Astrocyte (in vitro differentiated cells and primary cell): ENCODE data around the gene TFF3. TPM values are rescaled to one million over a fixed set of nuclear protein-coding genes. Genes with fewer than 3 reads are reported as not detected.

Experiments
- DNase-seq: peaks from one replicate; pipeline ENCODE4 v3.0.0-alpha.2; 2010; ENCODE audit warnings: low read depth
- FAIRE-seq: peaks from 2 replicates; lab custom pipeline; 2011; peaks lifted over from hg19 to GRCh38; lab: Jason Lieb, UNC
- H2AFZ ChIP-seq: 2 replicates; pipeline ENCODE4 v1.6.0; 2012; ENCODE audit warnings: low read depth, low read length, inconsistent platforms
- H3K27ac ChIP-seq: 2 replicates; pipeline ENCODE4 v1.5.1; 2011; ENCODE audit warnings: low read depth, low read length, inconsistent platforms
- H3K27me3 ChIP-seq: 2 replicates; pipeline ENCODE4 v1.6.0; 2011; ENCODE audit warnings: low read length, inconsistent platforms; ENCODE audit not compliant: insufficient read depth
- H3K36me3 ChIP-seq: 2 replicates; pipeline ENCODE4 v1.5.1; 2011; ENCODE audit warnings: low read length, inconsistent platforms; ENCODE audit not compliant: insufficient read depth
- H3K4me1 ChIP-seq: 2 replicates; pipeline ENCODE4 v1.5.1; 2011; ENCODE audit warnings: low read length, inconsistent platforms; ENCODE audit not compliant: insufficient read depth
- H3K4me2 ChIP-seq: 2 replicates; pipeline ENCODE4 v1.6.0; 2012; ENCODE audit warnings: low read length, inconsistent platforms
- H3K4me3 ChIP-seq: 2 replicates; pipeline ENCODE4 v1.5.1; 2011; ENCODE audit warnings: low read depth, mild to moderate bottlenecking, low read length, inconsistent platforms; ENCODE audit not compliant: insufficient read depth
- H3K79me2 ChIP-seq: 2 replicates; pipeline ENCODE4 v1.6.0; 2012; ENCODE audit warnings: mild to moderate bottlenecking, low read length, inconsistent platforms; ENCODE audit not compliant: insufficient read depth
- H3K9ac ChIP-seq: 2 replicates; pipeline ENCODE4 v1.6.0; 2012; ENCODE audit warnings: mild to moderate bottlenecking, low read length, inconsistent platforms
- H3K9me3 ChIP-seq: 2 replicates; pipeline ENCODE4 v1.5.1; 2012; ENCODE audit warnings: low read depth, mild to moderate bottlenecking, low read length, inconsistent platforms; ENCODE audit not compliant: insufficient read depth
- H4K20me1 ChIP-seq: 2 replicates; pipeline ENCODE4 v1.6.0; 2012; ENCODE audit warnings: low read length, inconsistent platforms; ENCODE audit not compliant: insufficient read depth
- H3K27ac Mint-ChIP-seq: one replicate; pipeline ENCODE4 v1.8.0; 2021; ENCODE audit warnings: mild to moderate bottlenecking, mixed read lengths; ENCODE audit not compliant: unreplicated experiment
- H3K27me3 Mint-ChIP-seq: one replicate; pipeline ENCODE4 v1.8.0; 2021; ENCODE audit warnings: low read depth, mixed read lengths; ENCODE audit not compliant: unreplicated experiment
- H3K36me3 Mint-ChIP-seq: one replicate; pipeline ENCODE4 v1.8.0; 2021; ENCODE audit warnings: low read depth, mixed read lengths; ENCODE audit not compliant: unreplicated experiment
- H3K4me1 Mint-ChIP-seq: one replicate; pipeline ENCODE4 v1.8.0; 2021; ENCODE audit warnings: low read depth, mixed read lengths; ENCODE audit not compliant: unreplicated experiment
- H3K4me3 Mint-ChIP-seq: one replicate; pipeline ENCODE4 v1.8.0; 2021; ENCODE audit warnings: mild to moderate bottlenecking, moderate library complexity, mixed read lengths; ENCODE audit not compliant: unreplicated experiment
- H3K9me3 Mint-ChIP-seq: one replicate; pipeline ENCODE4 v1.8.0; 2021; ENCODE audit warnings: mild to moderate bottlenecking, mixed read lengths; ENCODE audit not compliant: unreplicated experiment
- EZH2 ChIP-seq: IDR thresholded peaks from 2 replicates; pipeline ENCODE4 v1.6.1; 2012; ENCODE audit warnings: mild to moderate bottlenecking, low read length, inconsistent platforms; ENCODE audit not compliant: insufficient read depth
- total RNA-seq: library from RNA; stranded (reverse); gene quantifications from 2 replicates; pipeline ENCODE4 v1.2.1, GENCODE V29; 2021
- TF ChIP-seq, protein P1 (sequence below): IDR thresholded peaks from 2 replicates; pipeline ENCODE4 v1.5.1; 2011; ENCODE audit warnings: low read depth, mild to moderate bottlenecking, inconsistent platforms, low read length, moderate library complexity; ENCODE audit not compliant: insufficient read depth

The TFF3 gene
- total RNA-seq, 1 donor from 2014 or later = not detected

GRCh38 chr21:42266971-42267556 is 48.1 kb downstream of the TFF3 start:
- peaks cover 1% of the 10 kb centered on the region for H3K27me3 ChIP-seq
- DNase-seq = no peak
- no peak overlapping the region for H3K4me3 Mint-ChIP-seq
- peaks cover 2% of the 10 kb centered on the region for H3K9me3 Mint-ChIP-seq
- H3K36me3 Mint-ChIP-seq = peaks cover 2% of the 10 kb centered on the region
- H3K27ac ChIP-seq = no peak overlapping the region
- H3K27ac Mint-ChIP-seq = no peak overlapping the region
- no peak overlapping the region for H3K9ac ChIP-seq
- H3K36me3 ChIP-seq = no peaks in the 10 kb centered on the region
- H4K20me1 ChIP-seq = no peaks in the 10 kb centered on the region
- peaks cover 21% of the 10 kb centered on the region for H3K27me3 Mint-ChIP-seq
- no peak for TF ChIP-seq EZH2
- TF ChIP-seq, protein P1, sequence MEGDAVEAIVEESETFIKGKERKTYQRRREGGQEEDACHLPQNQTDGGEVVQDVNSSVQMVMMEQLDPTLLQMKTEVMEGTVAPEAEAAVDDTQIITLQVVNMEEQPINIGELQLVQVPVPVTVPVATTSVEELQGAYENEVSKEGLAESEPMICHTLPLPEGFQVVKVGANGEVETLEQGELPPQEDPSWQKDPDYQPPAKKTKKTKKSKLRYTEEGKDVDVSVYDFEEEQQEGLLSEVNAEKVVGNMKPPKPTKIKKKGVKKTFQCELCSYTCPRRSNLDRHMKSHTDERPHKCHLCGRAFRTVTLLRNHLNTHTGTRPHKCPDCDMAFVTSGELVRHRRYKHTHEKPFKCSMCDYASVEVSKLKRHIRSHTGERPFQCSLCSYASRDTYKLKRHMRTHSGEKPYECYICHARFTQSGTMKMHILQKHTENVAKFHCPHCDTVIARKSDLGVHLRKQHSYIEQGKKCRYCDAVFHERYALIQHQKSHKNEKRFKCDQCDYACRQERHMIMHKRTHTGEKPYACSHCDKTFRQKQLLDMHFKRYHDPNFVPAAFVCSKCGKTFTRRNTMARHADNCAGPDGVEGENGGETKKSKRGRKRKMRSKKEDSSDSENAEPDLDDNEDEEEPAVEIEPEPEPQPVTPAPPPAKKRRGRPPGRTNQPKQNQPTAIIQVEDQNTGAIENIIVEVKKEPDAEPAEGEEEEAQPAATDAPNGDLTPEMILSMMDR = no peak
- H3K4me3 ChIP-seq = no peak overlapping the region
- H2AFZ ChIP-seq = no peak overlapping the region
- no peaks in the 10 kb centered on the region for H3K79me2 ChIP-seq
- H3K4me1 ChIP-seq = no peaks in the 10 kb centered on the region
- peaks cover 4% of the 10 kb centered on the region for H3K4me1 Mint-ChIP-seq
- no peaks in the 10 kb centered on the region for H3K9me3 ChIP-seq
- no peak for FAIRE-seq
- no peak overlapping the region for H3K4me2 ChIP-seq

DNA sequence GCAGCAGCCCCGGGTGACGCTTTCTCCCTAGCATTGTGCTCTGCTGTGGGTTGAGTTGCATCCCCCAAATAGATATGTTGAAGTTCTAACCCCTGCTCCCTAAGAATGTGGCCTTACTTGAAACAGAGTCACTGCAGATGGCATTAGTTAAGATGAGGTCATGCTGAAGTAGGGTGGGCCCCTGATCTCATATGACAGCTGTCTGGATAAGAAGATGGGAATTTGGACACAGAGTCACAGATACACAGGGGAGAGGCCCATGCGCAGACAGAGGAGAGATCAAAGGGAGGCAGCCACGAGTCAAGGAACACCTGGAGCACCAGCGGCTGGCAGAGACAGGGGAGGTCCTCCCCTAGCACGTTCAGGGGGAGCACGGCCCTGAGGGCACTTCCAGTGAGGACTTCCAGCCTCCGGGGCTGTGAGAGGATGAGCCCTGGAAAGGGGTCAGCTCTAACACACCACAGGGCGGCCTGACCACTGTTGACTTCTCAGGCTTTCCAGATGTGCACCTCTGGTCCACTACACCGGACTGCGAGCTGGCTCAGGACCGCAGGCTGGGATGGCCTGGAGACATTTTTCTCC is 49.9 kb downstream of the TFF3 start:
- H3K9ac ChIP-seq = no peak overlapping the region
- Mint-ChIP-seq H3K4me3 (no peak overlapping the region), H3K36me3 (peaks cover 2% of the 10 kb centered on the region), H3K27ac (no peak overlapping the region), H3K9me3 (peaks cover 2% of the 10 kb centered on the region), H3K27me3 (peaks cover 25% of the 10 kb centered on the region), H3K4me1 (peaks cover 6% of the 10 kb centered on the region)
- no peaks in the 10 kb centered on the region for H3K4me1 ChIP-seq
- H3K79me2 ChIP-seq = no peaks in the 10 kb centered on the region
- H3K9me3 ChIP-seq = no peaks in the 10 kb centered on the region
- TF ChIP-seq, protein P1 = no peak
- TF ChIP-seq EZH2 = no peak
- no peaks in the 10 kb centered on the region for H3K36me3 ChIP-seq
- H2AFZ ChIP-seq = no peak overlapping the region
- H3K4me3 ChIP-seq = no peak overlapping the region
- DNase-seq = no peak
- no peak for FAIRE-seq
- no peak overlapping the region for H3K4me2 ChIP-seq
- H3K27me3 ChIP-seq = peaks cover 7% of the 10 kb centered on the region
- no peaks in the 10 kb centered on the region for H4K20me1 ChIP-seq
- no peak overlapping the region for H3K27ac ChIP-seq
